ENCODE measurements around the gene PDE5A. TPM values are rescaled to one million over a fixed set of nuclear protein-coding genes. Genes with fewer than 3 reads are reported as not detected.
"Not testable (repeated sequence)": the region's sequence is repeated elsewhere in the genome, so short reads cannot be mapped to it uniquely, and the experiment has no call there.

PDE5A gene
- total and polyA plus RNA-seq, 2 experiments from 2014 or later: 2.3 to 19.3 TPM

- Histone ChIP-seq H3K27me3 (no peaks in the 10 kb centered on the region), H3K36me3 (no peaks in the 10 kb centered on the region), H3K4me1 (ENCODE audit: low read depth) (peaks cover 6% of the 10 kb centered on the region), H3K4me3 (no peak overlapping the region), H3K9me3 (ENCODE audit: low read depth) (no peaks in the 10 kb centered on the region), H3K27ac (no peak overlapping the region)
- TF ChIP-seq, protein P1, sequence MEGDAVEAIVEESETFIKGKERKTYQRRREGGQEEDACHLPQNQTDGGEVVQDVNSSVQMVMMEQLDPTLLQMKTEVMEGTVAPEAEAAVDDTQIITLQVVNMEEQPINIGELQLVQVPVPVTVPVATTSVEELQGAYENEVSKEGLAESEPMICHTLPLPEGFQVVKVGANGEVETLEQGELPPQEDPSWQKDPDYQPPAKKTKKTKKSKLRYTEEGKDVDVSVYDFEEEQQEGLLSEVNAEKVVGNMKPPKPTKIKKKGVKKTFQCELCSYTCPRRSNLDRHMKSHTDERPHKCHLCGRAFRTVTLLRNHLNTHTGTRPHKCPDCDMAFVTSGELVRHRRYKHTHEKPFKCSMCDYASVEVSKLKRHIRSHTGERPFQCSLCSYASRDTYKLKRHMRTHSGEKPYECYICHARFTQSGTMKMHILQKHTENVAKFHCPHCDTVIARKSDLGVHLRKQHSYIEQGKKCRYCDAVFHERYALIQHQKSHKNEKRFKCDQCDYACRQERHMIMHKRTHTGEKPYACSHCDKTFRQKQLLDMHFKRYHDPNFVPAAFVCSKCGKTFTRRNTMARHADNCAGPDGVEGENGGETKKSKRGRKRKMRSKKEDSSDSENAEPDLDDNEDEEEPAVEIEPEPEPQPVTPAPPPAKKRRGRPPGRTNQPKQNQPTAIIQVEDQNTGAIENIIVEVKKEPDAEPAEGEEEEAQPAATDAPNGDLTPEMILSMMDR (IDR thresholded peaks at IDR 0.05; ENCODE audit: low read depth, low read length): no peak
- no peak for DNase-seq (ENCODE audit: low read depth in 1 of 2, low spot score in 1 of 2)
Measured at GRCh38 chr4:119663160-119663788, 34.7 kb upstream of the PDE5A start.

GRCh38 chr4:119662612-119663011, 34.0 kb upstream of the PDE5A start:
- H3K36me3 ChIP-seq; H3K27ac ChIP-seq; H3K4me3 ChIP-seq; H3K27me3 ChIP-seq; H3K4me1 ChIP-seq (ENCODE audit: low read depth); DNase-seq (ENCODE audit: low read depth in 1 of 2, low spot score in 1 of 2); H3K9me3 ChIP-seq (ENCODE audit: low read depth): not testable (repeated sequence)

DNA sequence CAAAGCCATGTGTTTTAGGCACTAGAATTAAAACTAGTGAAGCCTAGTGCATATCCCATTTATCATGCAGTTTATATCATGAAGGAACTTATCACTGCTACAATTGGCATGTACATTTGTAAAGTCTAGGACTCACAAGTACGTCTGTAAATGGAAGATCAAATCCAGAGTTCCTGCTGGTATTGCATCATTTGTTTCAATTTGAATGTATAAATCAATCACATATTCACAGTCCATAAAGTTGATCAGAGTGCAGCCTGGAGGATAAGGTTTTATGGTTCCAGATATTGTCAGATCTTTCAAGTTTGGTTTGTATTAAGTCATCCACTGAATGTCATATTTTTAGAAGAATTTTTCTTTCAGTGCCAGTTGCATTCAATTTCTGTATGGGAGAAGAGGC, 32.6 kb upstream of the PDE5A start:
- Histone ChIP-seq H3K27me3 (no peaks in the 10 kb centered on the region), H3K4me3 (no peak overlapping the region), H3K27ac (no peak overlapping the region), H3K36me3 (no peaks in the 10 kb centered on the region), H3K9me3 (ENCODE audit: low read depth) (no peaks in the 10 kb centered on the region), H3K4me1 (ENCODE audit: low read depth) (no peaks in the 10 kb centered on the region)
- no peak for DNase-seq (ENCODE audit: low read depth in 1 of 2, low spot score in 1 of 2)
- TF ChIP-seq, protein P1 (IDR thresholded peaks at IDR 0.05; ENCODE audit: low read depth, low read length): no peak

GRCh38 chr4:119659576-119659975, 31.0 kb upstream of the PDE5A start:
- Histone ChIP-seq H3K27ac (no peak overlapping the region), H3K4me3 (no peak overlapping the region), H3K4me1 (ENCODE audit: low read depth) (no peaks in the 10 kb centered on the region), H3K9me3 (ENCODE audit: low read depth) (no peaks in the 10 kb centered on the region), H3K36me3 (no peaks in the 10 kb centered on the region), H3K27me3 (no peaks in the 10 kb centered on the region)
- no peak for DNase-seq (ENCODE audit: low read depth in 1 of 2, low spot score in 1 of 2)
- TF ChIP-seq, protein P1 (IDR thresholded peaks at IDR 0.05; ENCODE audit: low read depth, low read length): no peak

DNA sequence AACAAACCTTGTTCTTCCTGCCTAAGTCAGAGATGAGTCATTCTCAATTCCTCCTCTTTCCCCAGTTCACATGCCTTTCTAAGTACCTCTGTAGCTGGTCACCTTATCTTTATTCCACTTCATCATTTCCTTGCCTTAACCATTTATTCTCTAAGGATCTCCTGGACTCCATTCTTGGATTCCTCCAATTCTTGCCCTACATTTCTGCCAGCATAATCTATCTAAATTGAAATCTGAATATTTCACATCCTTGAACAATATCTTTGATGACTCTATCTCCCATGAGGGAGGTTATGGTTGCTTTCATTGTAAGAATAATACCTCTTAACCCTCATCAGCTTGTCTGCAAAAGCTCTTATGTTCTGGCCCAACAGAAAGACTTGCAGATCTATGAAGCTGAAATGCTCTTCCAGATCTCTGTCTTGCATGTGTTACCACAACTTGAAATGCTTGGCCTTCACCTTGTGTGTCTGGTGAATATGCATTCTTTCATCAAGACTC, 28.6 kb upstream of the PDE5A start:
- Histone ChIP-seq H3K9me3 (ENCODE audit: low read depth) (no peaks in the 10 kb centered on the region), H3K4me3 (no peak overlapping the region), H3K27me3 (no peaks in the 10 kb centered on the region), H3K4me1 (ENCODE audit: low read depth) (no peaks in the 10 kb centered on the region), H3K27ac (no peak overlapping the region), H3K36me3 (no peaks in the 10 kb centered on the region)
- TF ChIP-seq, protein P1 (IDR thresholded peaks at IDR 0.05; ENCODE audit: low read depth, low read length): no peak
- DNase-seq (ENCODE audit: low read depth in 1 of 2, low spot score in 1 of 2): peak; percentile 15 to 47

DNA sequence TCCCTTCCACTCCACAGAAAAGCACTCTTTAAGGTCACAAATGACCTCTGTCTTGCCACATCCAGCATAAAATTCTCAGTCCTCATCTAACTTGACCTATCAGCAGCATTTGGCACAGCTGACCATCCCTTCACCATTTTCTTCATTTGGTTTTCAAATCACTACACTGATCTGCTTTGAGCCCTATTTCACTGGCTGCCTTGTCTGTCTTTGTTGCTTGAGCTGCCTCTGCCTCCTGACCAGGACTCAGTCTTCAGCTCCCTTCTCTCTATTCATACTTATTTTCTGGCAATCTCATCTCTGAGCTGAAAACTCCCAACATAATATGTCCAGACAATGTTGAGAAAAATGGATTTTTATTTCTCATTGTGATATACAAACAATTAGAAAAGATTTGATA, 27.7 kb upstream of the PDE5A start:
- Histone ChIP-seq H3K4me3 (no peak overlapping the region), H3K27me3 (no peaks in the 10 kb centered on the region), H3K9me3 (ENCODE audit: low read depth) (no peaks in the 10 kb centered on the region), H3K27ac (no peak overlapping the region), H3K4me1 (ENCODE audit: low read depth) (no peaks in the 10 kb centered on the region), H3K36me3 (no peaks in the 10 kb centered on the region)
- DNase-seq (ENCODE audit: low read depth in 1 of 2, low spot score in 1 of 2): no peak
- TF ChIP-seq, protein P1 (IDR thresholded peaks at IDR 0.05; ENCODE audit: low read depth, low read length): no peak
